Smooth muscle cell (in vitro differentiated cells): ENCODE results near the gene KIF1B. TPM values are rescaled to one million over a fixed set of nuclear protein-coding genes. Genes with fewer than 3 reads are reported as not detected.

ENCODE experiments used
- DNase-seq: peaks from one replicate; lab custom pipeline; 2025; ENCODE audit not compliant: unreplicated experiment; lab: John Stamatoyannopoulos, UW
- H2AFZ ChIP-seq: fragments of 200-600 bp; sonication (generic); 2 replicates; pipeline ENCODE4 v1.6.0; 2016; ENCODE audit warnings: antibody characterized with exemption, low read depth, mild to moderate bottlenecking
- H3F3A ChIP-seq: fragments of 200-600 bp; sonication (generic); 2 replicates; pipeline ENCODE4 v1.6.0; 2017; ENCODE audit warnings: antibody characterized with exemption, low read depth
- H3K27ac ChIP-seq: fragments of 200-600 bp; sonication (generic); 2 replicates; pipeline ENCODE4 v1.5.1; 2016; ENCODE audit warnings: low read depth, mild to moderate bottlenecking
- H3K27me3 ChIP-seq: fragments of 200-600 bp; sonication (generic); 2 replicates; pipeline ENCODE4 v1.6.1; 2016; ENCODE audit warnings: low read depth, mild to moderate bottlenecking
- H3K36me3 ChIP-seq: fragments of 200-600 bp; sonication (generic); 2 replicates; pipeline ENCODE4 v1.5.1; 2016; ENCODE audit warnings: low read depth
- H3K4me1 ChIP-seq: fragments of 200-600 bp; sonication (generic); 2 replicates; pipeline ENCODE4 v1.5.1; 2016; ENCODE audit warnings: low read depth
- H3K4me2 ChIP-seq: fragments of 200-600 bp; sonication (generic); 2 replicates; pipeline ENCODE4 v1.6.0; 2016; ENCODE audit warnings: mild to moderate bottlenecking
- H3K4me3 ChIP-seq: fragments of 200-600 bp; sonication (generic); 2 replicates; pipeline ENCODE4 v1.5.1; 2016; ENCODE audit warnings: mild to moderate bottlenecking
- H3K79me2 ChIP-seq: fragments of 200-600 bp; sonication (generic); 2 replicates; pipeline ENCODE4 v1.6.0; 2016; ENCODE audit warnings: low read depth, mild to moderate bottlenecking
- H3K9ac ChIP-seq: fragments of 200-600 bp; sonication (generic); 2 replicates; pipeline ENCODE4 v1.6.0; 2016; ENCODE audit warnings: low read depth
- H3K9me3 ChIP-seq: fragments of 200-600 bp; sonication (generic); replicated peaks from 2 replicates; pipeline ENCODE4 v1.5.1; 2016; ENCODE audit warnings: low read depth
- H4K20me1 ChIP-seq: fragments of 200-600 bp; sonication (generic); 2 replicates; pipeline ENCODE4 v1.6.0; 2016; ENCODE audit warnings: low read depth
- CTCF ChIP-seq: fragments of 200-600 bp; sonication (generic); IDR thresholded peaks from 2 replicates; pipeline ENCODE4 v1.5.1; 2017; ENCODE audit warnings: borderline replicate concordance, mild to moderate bottlenecking, antibody characterized with exemption; ENCODE audit not compliant: insufficient read depth, poor library complexity, severe bottlenecking
- WGBS: methylation state at CpG from one replicate; pipeline ENCODE4 v1.1.7; 2016; ENCODE audit warnings: low lambda C conversion rate; 5-methylcytosine and 5-hydroxymethylcytosine counted together
- polyA plus RNA-seq: library from polyadenylated mRNA; unstranded; fragments of >200 nt; fragmentation: Nextera tagmentation; extraction: Ambion mirVana; gene quantifications from 2 replicates; pipeline ENCODE4 v1.2.1, GENCODE V29; 2016
- total RNA-seq: library from RNA; depleted of rRNA; stranded (reverse); fragments of >200 nt; gene quantifications from 2 replicates; pipeline ENCODE4 v1.2.3, GENCODE V29; 2014

The KIF1B gene
- total and polyA plus RNA-seq, 2 experiments from 2014 or later: 9.1 to 29.6 TPM

- Histone ChIP-seq H3K36me3 (no peaks in the 10 kb centered on the region), H3K4me2 (peak overlapping the region; percentile 78), H3K9ac (no peak overlapping the region), H3K9me3 (no peaks in the 10 kb centered on the region), H3F3A (peaks cover 12% of the 10 kb centered on the region), H3K4me3 (no peak overlapping the region), H4K20me1 (no peaks in the 10 kb centered on the region), H3K27ac (peak overlapping the region; percentile 21), H3K27me3 (no peaks in the 10 kb centered on the region), H2AFZ (no peak overlapping the region), H3K4me1 (peaks cover 13% of the 10 kb centered on the region), H3K79me2 (no peaks in the 10 kb centered on the region)
- no peak for TF ChIP-seq CTCF
- 92% methylated on average over 3 of the region's 3 CpGs for whole genome bisulfite sequencing
- no peak for DNase-seq
These were observed 178.0 kb downstream of the KIF1B start for GRCh38 chr1:10388387-10388715.

- H3K79me2 ChIP-seq: no peaks in the 10 kb centered on the region
- DNase-seq: no peak
- peaks cover 13% of the 10 kb centered on the region for H3K4me1 ChIP-seq
- H3F3A ChIP-seq: peaks cover 12% of the 10 kb centered on the region
- 97% methylated on average over 6 of the region's 6 CpGs for WGBS
- no peaks in the 10 kb centered on the region for H3K27me3 ChIP-seq
- H3K27ac ChIP-seq: no peak overlapping the region
- no peak overlapping the region for H3K4me3 ChIP-seq
- no peak overlapping the region for H3K4me2 ChIP-seq
- TF ChIP-seq CTCF: no peak
- no peak overlapping the region for H3K9ac ChIP-seq
- no peaks in the 10 kb centered on the region for H3K36me3 ChIP-seq
- no peaks in the 10 kb centered on the region for H3K9me3 ChIP-seq
- no peaks in the 10 kb centered on the region for H4K20me1 ChIP-seq
- H2AFZ ChIP-seq: no peak overlapping the region
These were observed 179.1 kb downstream of the KIF1B start for GRCh38 chr1:10389271-10389973.

GRCh38 chr1:10396870-10397269 lies 186.5 kb downstream of the KIF1B start:
- no peak overlapping the region for H3K27ac ChIP-seq
- H3K4me1 ChIP-seq: peaks cover 9% of the 10 kb centered on the region
- no peaks in the 10 kb centered on the region for H3F3A ChIP-seq
- TF ChIP-seq CTCF: no peak
- H3K9ac ChIP-seq: no peak overlapping the region
- H3K4me3 ChIP-seq: no peak overlapping the region
- no peak overlapping the region for H3K4me2 ChIP-seq
- peaks cover 23% of the 10 kb centered on the region for H3K79me2 ChIP-seq
- no peaks in the 10 kb centered on the region for H3K27me3 ChIP-seq
- H2AFZ ChIP-seq: no peak overlapping the region
- DNase-seq: no peak
- H3K36me3 ChIP-seq: no peaks in the 10 kb centered on the region
- no peaks in the 10 kb centered on the region for H3K9me3 ChIP-seq
- H4K20me1 ChIP-seq: peaks cover 10% of the 10 kb centered on the region
- WGBS: 97% methylated on average over 3 of the region's 3 CpGs

- Histone ChIP-seq H3K79me2 (peaks cover 28% of the 10 kb centered on the region), H3K4me3 (peak overlapping the region; percentile 92), H3K9ac (peak overlapping the region; percentile 25), H4K20me1 (peaks cover 10% of the 10 kb centered on the region), H3K4me2 (peak overlapping the region; percentile 98), H2AFZ (peak overlapping the region; percentile 17), H3K9me3 (no peaks in the 10 kb centered on the region), H3K4me1 (peaks cover 9% of the 10 kb centered on the region), H3K27me3 (no peaks in the 10 kb centered on the region), H3K27ac (peak overlapping the region; percentile 57), H3K36me3 (no peaks in the 10 kb centered on the region), H3F3A (no peaks in the 10 kb centered on the region)
- 2% methylated on average over 34 of the region's 34 CpGs for WGBS
- no peak for DNase-seq
- no peak for TF ChIP-seq CTCF
These were observed 187.9 kb downstream of the KIF1B start for GRCh38 chr1:10398278-10398733.
